Thoracic aorta (tissue), 2 donors: Measurements from ENCODE around the gene BRF1. TPM values are rescaled to one million over a fixed set of nuclear protein-coding genes. Genes with fewer than 3 reads are reported as not detected.
"Not testable (repeated sequence)": the region's sequence is repeated elsewhere in the genome, so short reads cannot be mapped to it uniquely, and the experiment has no call there.

Experiments used
- ATAC-seq: fragments of 150-250 bp; one replicate; pipeline ENCODE4 v1.8.0; 2017; ENCODE audit warnings: low read depth; ENCODE audit not compliant: insufficient number of reproducible peaks, low FRiP score
- DNase-seq: peaks from one replicate; pipeline ENCODE4 v3.0.0-alpha.2; 2020; ENCODE audit warnings: low spot score
- H3K27ac ChIP-seq, 2 donors: fragments of 200-600 bp; sonication (generic); 1 replicate in 1 of 2; 2 replicates in 1 of 2; pipeline ENCODE4 v1.5.1; 2016; ENCODE audit warnings: mild to moderate bottlenecking in 2 of 2, moderate library complexity in 2 of 2
- H3K27me3 ChIP-seq: fragments of 200-600 bp; sonication (generic); replicated peaks from 2 replicates; pipeline ENCODE4 v1.6.0; 2016; ENCODE audit warnings: mild to moderate bottlenecking; ENCODE audit not compliant: insufficient read depth
- H3K36me3 ChIP-seq: fragments of 200-600 bp; sonication (generic); one replicate; pipeline ENCODE4 v1.5.1; 2016
- H3K4me1 ChIP-seq, 2 donors: fragments of 200-600 bp; sonication (generic); 1 replicate in 1 of 2; 2 replicates in 1 of 2; pipeline versions ENCODE4 v1.5.1 to v1.6.0; 2016; ENCODE audit warnings: low read depth in 2 of 2, mild to moderate bottlenecking in 1 of 2; ENCODE audit not compliant: control insufficient read depth in 1 of 2
- H3K4me3 ChIP-seq: fragments of 200-600 bp; sonication (generic); 2 replicates; pipeline ENCODE4 v1.5.1; 2016; ENCODE audit warnings: mild to moderate bottlenecking
- H3K9me3 ChIP-seq: fragments of 200-600 bp; sonication (generic); 2 replicates; pipeline ENCODE4 v1.5.1; 2016
- total RNA-seq, 2 donors: library from RNA; depleted of rRNA; stranded (reverse); fragments of >200 nt; gene quantifications; one replicate each; pipeline versions ENCODE4 v1.1.0 to v1.2.3, GENCODE V29; 2016
- TF ChIP-seq, protein P1 (sequence below): fragments of 200-600 bp; sonication (generic); IDR thresholded peaks from one replicate; pipeline ENCODE4 v1.5.1; 2019; ENCODE audit warnings: antibody characterized with exemption

The BRF1 gene
- total RNA-seq, 2 donors from 2014 or later: 49.4 to 80.5 TPM

DNA sequence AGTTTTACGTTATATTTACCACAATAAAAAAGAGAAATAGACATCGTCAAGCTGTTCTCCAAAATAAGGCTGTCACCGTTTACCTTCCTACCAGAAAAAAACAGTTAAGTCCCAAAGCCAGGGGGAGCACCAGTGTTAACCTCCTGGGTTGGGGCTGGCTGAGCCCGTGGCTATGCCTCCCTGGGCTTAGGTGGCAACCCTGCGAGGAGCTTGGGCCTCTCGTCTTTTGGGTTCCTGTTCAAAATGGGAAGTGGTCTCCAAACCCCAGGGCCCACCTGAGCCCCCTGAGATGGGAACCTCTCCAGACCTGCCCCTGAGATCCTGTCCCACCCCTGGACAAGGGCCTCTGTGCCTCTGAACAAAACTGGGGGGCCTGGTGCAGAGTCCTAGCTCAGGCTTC lies 36.6 kb upstream of the BRF1 start:
- H3K27ac ChIP-seq: no peak overlapping the region
- H3K36me3 ChIP-seq: no peaks in the 10 kb centered on the region
- peaks cover 4 to 28% of the 10 kb centered on the region in 2 donors for H3K4me1 ChIP-seq
- H3K4me3 ChIP-seq: no peak overlapping the region
- TF ChIP-seq, protein P1, sequence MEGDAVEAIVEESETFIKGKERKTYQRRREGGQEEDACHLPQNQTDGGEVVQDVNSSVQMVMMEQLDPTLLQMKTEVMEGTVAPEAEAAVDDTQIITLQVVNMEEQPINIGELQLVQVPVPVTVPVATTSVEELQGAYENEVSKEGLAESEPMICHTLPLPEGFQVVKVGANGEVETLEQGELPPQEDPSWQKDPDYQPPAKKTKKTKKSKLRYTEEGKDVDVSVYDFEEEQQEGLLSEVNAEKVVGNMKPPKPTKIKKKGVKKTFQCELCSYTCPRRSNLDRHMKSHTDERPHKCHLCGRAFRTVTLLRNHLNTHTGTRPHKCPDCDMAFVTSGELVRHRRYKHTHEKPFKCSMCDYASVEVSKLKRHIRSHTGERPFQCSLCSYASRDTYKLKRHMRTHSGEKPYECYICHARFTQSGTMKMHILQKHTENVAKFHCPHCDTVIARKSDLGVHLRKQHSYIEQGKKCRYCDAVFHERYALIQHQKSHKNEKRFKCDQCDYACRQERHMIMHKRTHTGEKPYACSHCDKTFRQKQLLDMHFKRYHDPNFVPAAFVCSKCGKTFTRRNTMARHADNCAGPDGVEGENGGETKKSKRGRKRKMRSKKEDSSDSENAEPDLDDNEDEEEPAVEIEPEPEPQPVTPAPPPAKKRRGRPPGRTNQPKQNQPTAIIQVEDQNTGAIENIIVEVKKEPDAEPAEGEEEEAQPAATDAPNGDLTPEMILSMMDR: no peak
- no peaks in the 10 kb centered on the region for H3K9me3 ChIP-seq
- H3K27me3 ChIP-seq: no peaks in the 10 kb centered on the region
- no peak for ATAC-seq
- no peak for DNase-seq

DNA sequence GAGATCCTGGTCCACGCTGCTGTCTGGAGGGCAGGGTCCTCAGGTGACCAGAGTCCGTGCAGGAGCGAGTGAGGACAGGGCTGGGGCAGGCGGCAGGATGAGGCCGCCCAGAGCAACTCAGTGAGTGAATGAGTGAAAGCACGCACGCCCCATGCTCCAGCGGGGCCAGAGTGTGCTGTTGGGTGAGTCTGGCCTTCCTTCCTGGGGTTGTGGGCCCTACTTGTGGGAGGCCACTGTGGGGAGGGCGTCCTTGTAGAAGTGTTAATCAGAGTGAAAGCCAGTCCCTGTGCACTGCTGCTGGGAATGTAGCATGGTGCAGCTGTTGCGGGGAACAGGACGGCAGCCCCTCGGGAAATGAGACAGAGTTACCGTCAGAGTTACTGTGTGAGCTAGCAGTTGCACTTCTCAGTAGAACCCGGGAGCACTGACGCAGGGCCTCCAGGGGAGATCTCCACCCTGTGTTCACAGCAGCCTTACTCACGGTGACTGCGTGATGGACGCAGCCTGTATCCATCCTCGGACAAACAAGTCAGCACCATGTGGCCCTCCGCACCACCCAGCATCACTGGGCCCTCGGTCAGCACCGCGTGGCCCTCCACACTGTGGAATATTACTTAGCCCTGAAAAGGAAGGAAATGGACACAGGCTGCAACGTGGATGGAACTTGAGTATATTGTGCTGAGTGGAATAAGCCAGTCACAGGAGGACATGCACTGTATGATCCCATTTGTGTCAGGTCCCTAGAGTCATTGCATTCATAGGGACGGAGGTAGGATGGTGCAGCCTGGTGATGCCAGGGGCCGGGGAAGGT lies 35.9 kb upstream of the BRF1 start:
- H3K36me3 ChIP-seq: no peaks in the 10 kb centered on the region
- H3K27me3 ChIP-seq: no peaks in the 10 kb centered on the region
- no peak overlapping the region for H3K4me3 ChIP-seq
- no peaks in the 10 kb centered on the region for H3K9me3 ChIP-seq
- DNase-seq (no peak), ATAC-seq (no peak)
- H3K4me1 ChIP-seq: peaks cover 4 to 24% of the 10 kb centered on the region in 2 donors
- TF ChIP-seq, protein P1: no peak
- H3K27ac ChIP-seq: no peak overlapping the region

DNA sequence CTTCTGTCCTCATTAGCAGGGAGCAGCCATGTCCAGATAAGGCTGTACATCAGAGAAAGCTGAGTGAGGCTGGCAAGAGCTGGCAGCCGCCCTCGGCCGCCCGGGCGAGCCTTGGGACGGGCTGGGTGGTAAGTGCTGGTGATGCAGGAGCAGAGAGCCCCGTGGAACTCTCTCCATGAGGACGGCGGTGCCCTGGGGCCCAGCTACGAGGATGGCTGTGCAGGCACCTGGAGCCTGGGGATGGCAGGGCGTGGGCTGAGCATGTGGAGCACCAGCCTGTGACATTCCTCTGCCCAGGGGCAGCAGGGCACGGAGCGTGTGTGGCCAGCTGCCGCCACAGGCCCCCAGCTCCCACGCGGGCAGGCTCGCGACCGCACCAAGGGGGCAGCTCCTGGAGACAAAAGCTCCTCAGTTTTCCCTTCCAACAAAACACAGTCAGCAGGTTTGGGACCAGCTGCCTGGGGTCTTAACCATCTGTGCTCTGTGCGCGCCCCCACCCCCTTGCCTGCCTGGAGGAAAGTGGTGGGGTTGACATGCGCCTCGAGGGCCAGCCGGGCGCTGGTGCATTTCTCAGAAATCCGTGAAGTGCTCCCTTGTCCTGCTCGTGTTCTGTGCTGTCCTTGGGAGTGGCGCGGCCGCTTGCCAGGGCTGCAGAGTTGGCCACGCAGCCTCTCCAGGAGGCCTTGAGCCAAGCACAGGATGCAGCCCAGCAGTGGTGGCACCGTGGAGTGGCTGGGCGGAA lies 35.1 kb upstream of the BRF1 start:
- DNase-seq (no peak), ATAC-seq (no peak)
- Histone ChIP-seq H3K4me1 (peaks cover 4 to 19% of the 10 kb centered on the region in 2 donors), H3K4me3 (no peak overlapping the region), H3K9me3 (no peaks in the 10 kb centered on the region), H3K27ac (no peak overlapping the region), H3K27me3 (no peaks in the 10 kb centered on the region), H3K36me3 (no peaks in the 10 kb centered on the region)
- TF ChIP-seq, protein P1: no peak

DNA sequence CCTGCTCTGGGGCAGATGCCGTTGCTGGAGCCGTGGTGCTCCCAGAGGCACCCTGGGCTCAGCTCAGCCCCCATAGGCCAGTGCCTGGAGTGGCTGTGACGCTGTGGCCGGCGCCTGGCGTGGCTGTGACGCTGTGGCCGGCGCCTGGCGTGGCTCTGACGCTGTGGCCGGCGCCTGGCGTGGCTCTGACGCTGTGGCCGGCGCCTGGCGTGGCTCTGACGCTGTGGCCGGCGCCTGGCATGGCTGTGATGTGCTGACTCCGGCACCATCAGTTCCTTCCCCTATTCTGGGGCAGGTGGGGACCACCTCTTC lies 34.4 kb upstream of the BRF1 start:
- not testable (repeated sequence) for H3K27ac ChIP-seq, ATAC-seq, H3K9me3 ChIP-seq, H3K4me3 ChIP-seq, H3K36me3 ChIP-seq, H3K27me3 ChIP-seq, DNase-seq
- peaks cover 4 to 19% of the 10 kb centered on the region in 2 donors for H3K4me1 ChIP-seq

DNA sequence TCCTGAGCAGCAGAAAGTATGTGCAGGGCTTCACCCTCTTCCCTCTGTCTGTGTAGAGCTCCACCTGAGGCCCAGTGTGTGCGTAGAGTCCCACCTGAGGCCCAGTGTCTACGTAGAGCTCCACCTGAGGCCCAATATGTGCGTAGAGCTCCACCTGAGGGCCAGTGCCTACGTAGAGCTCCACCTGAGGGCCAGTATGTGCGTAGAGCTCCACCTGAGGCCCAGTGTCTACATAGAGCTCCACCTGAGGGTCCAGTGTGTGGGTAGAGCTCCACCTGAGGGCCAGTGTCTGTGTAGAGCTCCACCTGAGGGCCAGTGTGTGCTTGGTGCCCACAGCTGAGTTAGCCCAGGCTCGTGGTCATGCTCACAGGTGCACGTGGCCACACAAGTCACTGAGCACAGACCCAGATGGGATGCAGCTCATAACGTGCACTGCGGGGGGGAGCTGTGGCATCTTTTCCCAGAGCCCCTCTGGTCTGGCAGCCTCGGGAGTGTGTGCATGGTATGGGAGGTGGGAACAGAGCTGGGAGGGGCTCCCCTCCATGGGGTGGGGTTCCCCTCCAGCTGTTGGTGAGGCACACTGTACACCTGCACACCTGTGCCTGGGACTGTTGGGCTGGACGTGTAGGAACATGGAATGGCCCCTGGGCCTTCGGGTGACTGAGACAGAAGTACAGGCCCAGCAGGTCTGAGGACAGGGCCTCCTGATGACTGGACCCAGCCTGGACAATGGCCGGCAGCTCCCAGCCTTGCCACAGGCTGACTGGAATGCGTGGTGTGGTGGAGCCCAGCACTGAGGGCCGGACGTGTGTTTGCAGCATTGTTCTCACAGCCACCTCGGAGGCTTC lies 33.8 kb upstream of the BRF1 start:
- Histone ChIP-seq H3K4me3 (no peak overlapping the region), H3K4me1 (peaks cover 4 to 19% of the 10 kb centered on the region in 2 donors), H3K27me3 (no peaks in the 10 kb centered on the region), H3K27ac (no peak overlapping the region), H3K36me3 (no peaks in the 10 kb centered on the region), H3K9me3 (no peaks in the 10 kb centered on the region)
- ATAC-seq (no peak), DNase-seq (no peak)
- TF ChIP-seq, protein P1: no peak
